NCI-H2107 treated with DMSO at 0.1 percent for 48 hours (cell line): ENCODE data around the gene FAM83B.
"Not testable (repeated sequence)": the region's sequence is repeated elsewhere in the genome, so short reads cannot be mapped to it uniquely, and the experiment has no call there.

ENCODE experiments used
- DNase-seq: peaks from one replicate; lab custom pipeline; 2025; ENCODE audit not compliant: unreplicated experiment; lab: John Stamatoyannopoulos, UW

The FAM83B gene

GRCh38 chr6:54846243-54846856, at the start of gene FAM83B:
TSS of gene FAM83B (plus strand) at chr6:54846771. CDS start at chr6:54870247, 23,476 bp downstream.
- no peak for DNase-seq

GRCh38 chr6:54796918-54797317, 49.7 kb upstream of the FAM83B start:
- DNase-seq = not testable (repeated sequence)

- no peak for DNase-seq
These were observed 46.4 kb upstream of the FAM83B start for GRCh38 chr6:54800050-54800600.

GRCh38 chr6:54801244-54801643, 45.3 kb upstream of the FAM83B start:
- DNase-seq = no peak

GRCh38 chr6:54801669-54802068, 44.9 kb upstream of the FAM83B start:
- no peak for DNase-seq

GRCh38 chr6:54802775-54803634, 43.6 kb upstream of the FAM83B start:
- no peak for DNase-seq

- DNase-seq = no peak
These were observed 41.5 kb upstream of the FAM83B start for GRCh38 chr6:54805077-54805476.

- no peak for DNase-seq
These were observed 36.4 kb upstream of the FAM83B start for GRCh38 chr6:54810147-54810546.

GRCh38 chr6:54813892-54814291, 32.7 kb upstream of the FAM83B start:
- DNase-seq = no peak

GRCh38 chr6:54817236-54817635, 29.3 kb upstream of the FAM83B start:
- DNase-seq = no peak

- DNase-seq = no peak
These were observed 28.7 kb upstream of the FAM83B start for GRCh38 chr6:54817834-54818233.

GRCh38 chr6:54824225-54824624, 22.3 kb upstream of the FAM83B start:
- not testable (repeated sequence) for DNase-seq

- no peak for DNase-seq
These were observed 19.6 kb upstream of the FAM83B start for GRCh38 chr6:54827010-54827409.

- DNase-seq = no peak
These were observed 16.4 kb upstream of the FAM83B start for GRCh38 chr6:54830216-54830615.

- no peak for DNase-seq
These were observed 11.4 kb upstream of the FAM83B start for GRCh38 chr6:54835176-54835575.

- DNase-seq = no peak
These were observed 495 bp downstream of the FAM83B start for GRCh38 chr6:54846857-54847674.

GRCh38 chr6:54847799-54848597, 1.4 kb downstream of the FAM83B start:
- DNase-seq = no peak

GRCh38 chr6:54850114-54850513, 3.5 kb downstream of the FAM83B start:
- no peak for DNase-seq

- no peak for DNase-seq
These were observed 9.6 kb downstream of the FAM83B start for GRCh38 chr6:54856129-54856528.

- DNase-seq = no peak
These were observed 13.6 kb downstream of the FAM83B start for GRCh38 chr6:54860132-54860531.
